ENCODE results near the gene SEMA3D. TPM values are rescaled to one million over a fixed set of nuclear protein-coding genes. Genes with fewer than 3 reads are reported as not detected.

The SEMA3D gene
- polyA plus RNA-seq, 1 donor from 2014 or later: 1.6 TPM

GRCh38 chr7:85217085-85217484, 30.2 kb upstream of the SEMA3D start:
- TF ChIP-seq POLR2AphosphoS5 (IDR thresholded peaks at IDR 0.05): no peak
- no peak for TF ChIP-seq SMC3 (conservative IDR thresholded peaks at IDR 0.05; ENCODE audit: poor library complexity)
- no peak for TF ChIP-seq EP300 (conservative IDR thresholded peaks at IDR 0.05; ENCODE audit: poor library complexity, severe bottlenecking)
- TF ChIP-seq REST (IDR thresholded peaks at IDR 0.05; ENCODE audit: borderline replicate concordance): no peak
- no peak for TF ChIP-seq EZH2 (IDR thresholded peaks at IDR 0.05; ENCODE audit: borderline replicate concordance, insufficient read depth, low read length, poor library complexity, severe bottlenecking)
- TF ChIP-seq CTCF (IDR thresholded peaks at IDR 0.05; ENCODE audit: poor library complexity, severe bottlenecking): no peak
- no peak for TF ChIP-seq RAD21 (conservative IDR thresholded peaks at IDR 0.05)
- no peak for TF ChIP-seq MXI1 (conservative IDR thresholded peaks at IDR 0.05; ENCODE audit: poor library complexity, severe bottlenecking)
- Histone ChIP-seq H3K9me2 (ENCODE audit: insufficient read depth, low read length) (no peaks in the 10 kb centered on the region), H3K27ac (ENCODE audit: low read length) (no peak overlapping the region), H2AFZ (ENCODE audit: low read depth, low read length) (no peak overlapping the region), H3K79me2 (replicated peaks; ENCODE audit: insufficient read depth, low read length) (no peaks in the 10 kb centered on the region), H3K4me3 (ENCODE audit: low read length) (no peak overlapping the region), H4K20me1 (ENCODE audit: insufficient read depth) (no peaks in the 10 kb centered on the region), H3K9me3 (ENCODE audit: low read length) (no peaks in the 10 kb centered on the region), H3K36me3 (ENCODE audit: insufficient read depth, low read length) (no peaks in the 10 kb centered on the region), H3K4me2 (ENCODE audit: low read length) (no peak overlapping the region), H3F3A (ENCODE audit: insufficient read depth, low read length, poor library complexity, severe bottlenecking) (no peaks in the 10 kb centered on the region), H3K27me3 (ENCODE audit: insufficient read depth, low read depth, low read length) (no peaks in the 10 kb centered on the region), H3K9ac (ENCODE audit: low read length) (no peak overlapping the region)

GRCh38 chr7:85215098-85215497, 28.2 kb upstream of the SEMA3D start:
- no peak overlapping the region for H3K4me3 ChIP-seq (ENCODE audit: low read length)
- no peaks in the 10 kb centered on the region for H4K20me1 ChIP-seq (ENCODE audit: insufficient read depth)
- H3K9me3 ChIP-seq (ENCODE audit: low read length): no peaks in the 10 kb centered on the region
- no peak overlapping the region for H3K4me2 ChIP-seq (ENCODE audit: low read length)
- no peak for TF ChIP-seq RAD21 (conservative IDR thresholded peaks at IDR 0.05)
- no peaks in the 10 kb centered on the region for H3K79me2 ChIP-seq (replicated peaks; ENCODE audit: insufficient read depth, low read length)
- no peak overlapping the region for H2AFZ ChIP-seq (ENCODE audit: low read depth, low read length)
- H3K27me3 ChIP-seq (ENCODE audit: insufficient read depth, low read depth, low read length): no peaks in the 10 kb centered on the region
- H3K9me2 ChIP-seq (ENCODE audit: insufficient read depth, low read length): no peaks in the 10 kb centered on the region
- no peaks in the 10 kb centered on the region for H3K36me3 ChIP-seq (ENCODE audit: insufficient read depth, low read length)
- no peak overlapping the region for H3K27ac ChIP-seq (ENCODE audit: low read length)
- H3F3A ChIP-seq (ENCODE audit: insufficient read depth, low read length, poor library complexity, severe bottlenecking): no peaks in the 10 kb centered on the region
- no peak overlapping the region for H3K9ac ChIP-seq (ENCODE audit: low read length)

GRCh38 chr7:85213500-85213899, 26.6 kb upstream of the SEMA3D start:
- no peak for TF ChIP-seq MXI1 (conservative IDR thresholded peaks at IDR 0.05; ENCODE audit: poor library complexity, severe bottlenecking)
- no peak for TF ChIP-seq POLR2AphosphoS5 (IDR thresholded peaks at IDR 0.05)
- TF ChIP-seq EZH2 (IDR thresholded peaks at IDR 0.05; ENCODE audit: borderline replicate concordance, insufficient read depth, low read length, poor library complexity, severe bottlenecking): no peak
- TF ChIP-seq RAD21 (conservative IDR thresholded peaks at IDR 0.05): no peak
- no peak for TF ChIP-seq TAF1 (IDR thresholded peaks at IDR 0.05; ENCODE audit: low read depth)
- no peak for TF ChIP-seq CTCF (IDR thresholded peaks at IDR 0.05; ENCODE audit: poor library complexity, severe bottlenecking)
- TF ChIP-seq EP300 (conservative IDR thresholded peaks at IDR 0.05; ENCODE audit: poor library complexity, severe bottlenecking): no peak
- no peak for TF ChIP-seq REST (IDR thresholded peaks at IDR 0.05; ENCODE audit: borderline replicate concordance)
- no peak for TF ChIP-seq SMC3 (conservative IDR thresholded peaks at IDR 0.05; ENCODE audit: poor library complexity)
- no peaks in the 10 kb centered on the region for H3K9me2 ChIP-seq (ENCODE audit: insufficient read depth, low read length)
- H3K9ac ChIP-seq (ENCODE audit: low read length): no peak overlapping the region
- no peaks in the 10 kb centered on the region for H3K27me3 ChIP-seq (ENCODE audit: insufficient read depth, low read depth, low read length)
- no peaks in the 10 kb centered on the region for H3K36me3 ChIP-seq (ENCODE audit: insufficient read depth, low read length)
- no peak overlapping the region for H3K27ac ChIP-seq (ENCODE audit: low read length)
- H2AFZ ChIP-seq (ENCODE audit: low read depth, low read length): no peak overlapping the region
- H4K20me1 ChIP-seq (ENCODE audit: insufficient read depth): no peaks in the 10 kb centered on the region
- H3K79me2 ChIP-seq (replicated peaks; ENCODE audit: insufficient read depth, low read length): no peaks in the 10 kb centered on the region
- H3K9me3 ChIP-seq (ENCODE audit: low read length): no peaks in the 10 kb centered on the region
- no peaks in the 10 kb centered on the region for H3F3A ChIP-seq (ENCODE audit: insufficient read depth, low read length, poor library complexity, severe bottlenecking)
- H3K4me2 ChIP-seq (ENCODE audit: low read length): no peak overlapping the region
- no peak overlapping the region for H3K4me3 ChIP-seq (ENCODE audit: low read length)

All from neural cell (in vitro differentiated cells).